Activated CD4-positive, alpha-beta T cell treated with anti-CD3 and anti-CD28 coated beads, Interleukin-2, Interleukin-6, amounts not matched to agents 100 ng/mL and 50 ng/mL, durations not matched to agents 16 hours and 8 hours (primary cell): Measurements from ENCODE around the gene CFAP206.

Experiments
- DNase-seq: peaks from one replicate; pipeline ENCODE4 v3.0.0-alpha.2; 2020

The CFAP206 gene

GRCh38 chr6:87407901-87408720, at the start of gene CFAP206:
Gene CFAP206, plus strand, starts transcription at chr6:87407972. Its CDS starts 1,868 bp downstream, at chr6:87409840.
- DNase-seq = peak; percentile 77

- DNase-seq = no peak
Observed at GRCh38 chr6:87364602-87365252, 43.0 kb upstream of the CFAP206 start.

- DNase-seq = no peak
Observed at GRCh38 chr6:87366072-87366827, 41.5 kb upstream of the CFAP206 start.

GRCh38 chr6:87366899-87367298, 40.9 kb upstream of the CFAP206 start:
- no peak for DNase-seq

GRCh38 chr6:87373377-87373776, 34.4 kb upstream of the CFAP206 start:
- no peak for DNase-seq

GRCh38 chr6:87375315-87375714, 32.5 kb upstream of the CFAP206 start:
- no peak for DNase-seq

GRCh38 chr6:87376643-87377042, 31.1 kb upstream of the CFAP206 start:
- DNase-seq = no peak

GRCh38 chr6:87378947-87379346, 28.8 kb upstream of the CFAP206 start:
- DNase-seq = no peak

- DNase-seq = no peak
Observed at GRCh38 chr6:87382861-87383260, 24.9 kb upstream of the CFAP206 start.

GRCh38 chr6:87384038-87384437, 23.7 kb upstream of the CFAP206 start:
- no peak for DNase-seq

- DNase-seq = no peak
Observed at GRCh38 chr6:87384449-87384848, 23.3 kb upstream of the CFAP206 start.

- DNase-seq = peak; percentile 4
Observed at GRCh38 chr6:87391334-87391733, 16.4 kb upstream of the CFAP206 start.

GRCh38 chr6:87393026-87393622, 14.6 kb upstream of the CFAP206 start:
- peak; percentile 65 for DNase-seq

- DNase-seq = no peak
Observed at GRCh38 chr6:87395431-87395830, 12.3 kb upstream of the CFAP206 start.

- no peak for DNase-seq
Observed at GRCh38 chr6:87396595-87397392, 11.0 kb upstream of the CFAP206 start.

- no peak for DNase-seq
Observed at GRCh38 chr6:87397656-87398055, 10.1 kb upstream of the CFAP206 start.

- DNase-seq = no peak
Observed at GRCh38 chr6:87401832-87402231, 5.9 kb upstream of the CFAP206 start.

- peak; percentile 3 for DNase-seq
Observed at GRCh38 chr6:87407561-87407900, 241 bp upstream of the CFAP206 start.

GRCh38 chr6:87408721-87409155, 966 bp downstream of the CFAP206 start:
- no peak for DNase-seq

- DNase-seq = no peak
Observed at GRCh38 chr6:87419266-87419665, 11.5 kb downstream of the CFAP206 start.

- DNase-seq = no peak
Observed at GRCh38 chr6:87420360-87420759, 12.6 kb downstream of the CFAP206 start.

- no peak for DNase-seq
Observed at GRCh38 chr6:87421576-87421975, 13.8 kb downstream of the CFAP206 start.
